GM04504 (cell line): ENCODE results near the gene UNC13B.

Experiments
- DNase-seq: peaks from one replicate; pipeline ENCODE4 v3.0.0-alpha.2; 2012; ENCODE audit warnings: low read depth

Gene UNC13B

DNA sequence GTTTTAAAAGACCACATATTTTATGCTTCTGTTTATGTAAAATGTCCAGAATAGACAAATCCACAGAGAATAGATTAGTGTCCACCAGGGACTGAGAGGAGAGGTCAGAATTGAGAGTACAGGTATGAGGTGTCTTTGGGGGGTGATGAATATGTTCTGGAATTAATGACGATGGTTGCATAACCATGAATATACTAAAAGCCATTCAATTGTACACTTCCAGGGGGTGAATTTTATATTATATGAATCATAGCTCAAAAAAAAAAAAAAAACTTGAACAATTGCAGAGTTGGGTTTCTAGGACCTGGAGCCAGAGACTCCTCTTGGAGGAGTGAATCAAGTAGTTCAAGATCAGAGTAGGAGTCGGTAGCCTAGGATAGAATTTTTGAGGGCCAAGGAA is 270.3 kb downstream of the UNC13B start:
- DNase-seq, result no peak

DNA sequence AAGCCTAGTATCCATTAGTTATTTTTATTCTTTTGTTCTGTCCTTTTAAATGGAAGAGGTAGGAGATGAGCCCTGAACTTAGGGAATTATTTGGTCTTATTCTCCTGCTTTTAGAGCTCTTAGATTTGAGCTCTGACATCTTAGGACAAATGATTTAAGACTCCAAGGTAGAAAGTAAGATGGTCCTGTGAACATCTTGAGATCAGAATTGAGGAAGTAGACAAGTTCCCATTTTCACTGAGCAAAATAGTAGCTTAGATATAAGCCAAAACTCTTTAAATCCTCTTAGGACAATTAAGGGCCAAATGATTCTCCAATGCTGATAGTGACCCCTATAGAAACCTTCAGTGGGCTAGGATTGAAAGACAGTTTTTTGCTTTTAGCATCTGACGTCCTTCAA is 275.1 kb downstream of the UNC13B start:
- DNase-seq, result no peak

DNA sequence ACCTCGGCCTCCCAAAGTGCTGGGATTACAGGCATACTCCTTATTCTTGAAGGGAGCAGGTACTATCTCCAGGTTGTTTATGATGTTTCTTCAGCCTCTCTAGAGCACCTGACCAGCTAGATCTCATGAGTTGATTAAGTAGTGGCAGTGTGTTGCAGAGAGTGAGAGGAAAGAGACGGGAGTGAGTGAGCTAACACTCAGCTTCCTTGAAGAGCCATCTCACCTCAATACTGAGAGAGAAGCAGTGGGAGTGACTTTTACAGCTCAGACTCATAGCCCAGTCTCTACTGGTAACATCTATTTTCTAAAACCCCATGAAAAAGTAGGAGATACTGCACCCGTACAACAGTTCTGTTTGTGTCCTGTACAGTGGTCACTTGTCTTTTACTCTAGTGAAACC is 284.2 kb downstream of the UNC13B start:
- DNase-seq, result no peak

DNA sequence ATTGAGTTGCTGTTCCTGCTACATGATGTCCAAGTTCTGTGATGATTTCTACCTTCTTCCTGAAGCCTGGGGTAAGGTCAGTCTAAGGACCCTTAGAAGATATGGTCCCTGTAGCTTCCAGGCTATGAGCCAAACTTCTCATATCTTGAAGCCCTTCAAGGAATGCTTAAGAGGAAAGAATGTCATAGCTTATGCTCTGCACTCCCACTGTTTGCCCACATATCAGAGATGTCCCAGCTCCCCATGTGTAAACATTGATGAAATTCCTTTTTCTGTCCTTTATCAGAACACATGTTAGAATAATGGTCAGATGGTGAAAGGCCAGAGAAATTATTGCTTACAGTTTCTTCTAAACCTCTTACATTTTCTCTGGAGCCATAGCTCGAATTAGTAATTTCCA is 286.7 kb downstream of the UNC13B start:
- DNase-seq, result no peak

DNA sequence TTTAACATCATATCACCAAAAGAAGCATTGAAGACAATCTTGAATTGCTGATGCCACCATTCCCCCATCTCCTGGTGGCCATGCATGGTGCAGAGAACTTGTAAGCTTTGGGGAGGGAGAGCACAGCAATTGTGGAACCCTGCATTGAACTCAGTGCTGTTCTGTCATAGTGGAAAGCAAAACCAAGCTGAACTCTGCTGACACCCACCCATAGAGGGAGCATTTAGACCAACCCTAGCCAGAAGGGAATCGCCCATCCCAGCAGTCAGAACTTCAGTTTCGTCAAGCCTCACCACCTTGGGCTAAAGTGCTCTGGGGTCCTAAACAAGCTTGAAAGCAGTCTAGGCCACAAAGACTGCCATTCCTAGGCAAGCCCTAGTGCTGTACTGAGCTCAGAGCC is 290.7 kb downstream of the UNC13B start:
- no peak for DNase-seq

DNA sequence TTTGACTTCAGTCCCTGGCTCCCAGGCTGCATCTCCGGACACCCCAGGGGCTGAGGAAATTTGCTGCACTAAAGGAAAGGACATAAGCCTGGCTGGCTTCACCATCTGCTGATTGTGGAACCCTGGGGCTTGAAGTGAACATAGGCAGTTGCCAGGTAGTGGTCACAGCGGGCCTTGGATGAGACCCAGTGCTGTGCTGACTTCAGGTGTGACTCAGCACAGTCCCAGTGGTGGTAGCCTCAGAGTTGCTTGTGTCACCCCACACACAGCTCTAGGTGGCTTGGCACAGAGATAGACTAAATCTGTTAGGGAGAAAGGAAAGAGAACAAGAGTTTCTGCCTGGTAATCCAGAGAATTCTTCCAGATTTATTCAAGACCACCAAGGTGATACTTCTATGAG is 292.0 kb downstream of the UNC13B start:
- no peak for DNase-seq
